ENCODE results near the gene OR6X1.

GRCh38 chr11:123778511-123778910 lies 24.2 kb upstream of the OR6X1 start:
- no peak for TF ChIP-seq CTCF (IDR thresholded peaks at IDR 0.05)
- TF ChIP-seq EZH2 (IDR thresholded peaks at IDR 0.05; ENCODE audit: borderline replicate concordance, insufficient read depth, low read depth, low read length, poor library complexity, severe bottlenecking) = no peak

Measured in B cell (primary cell).